K562 (cell line): ENCODE measurements around the gene CATSPER3. TPM values are rescaled to one million over a fixed set of nuclear protein-coding genes. Genes with fewer than 3 reads are reported as not detected.

ENCODE experiments used
- CCNT2 ChIP-seq: IDR thresholded peaks from 2 replicates; pipeline ENCODE4 v1.6.1; 2011; ENCODE audit warnings: borderline replicate concordance, low read depth, mild to moderate bottlenecking, moderate library complexity, mixed read lengths, low read length; ENCODE audit not compliant: insufficient read length; ENCODE audit errors: extremely low read depth
- HDAC3 ChIP-seq: fragments of 450-650 bp; IDR thresholded peaks from 2 replicates; pipeline ENCODE4 v1.6.1; 2018; ENCODE audit warnings: borderline replicate concordance, mild to moderate bottlenecking, moderate library complexity; ENCODE audit not compliant: partially characterized antibody
- KAT8 ChIP-seq: fragments of 450-650 bp; IDR thresholded peaks from 2 replicates; pipeline ENCODE4 v1.6.1; 2016; ENCODE audit warnings: low read depth, mild to moderate bottlenecking
- ZNF140 ChIP-seq: fragments of 250-450 bp; sonication (Bioruptor Pico); IDR thresholded peaks from 2 replicates; pipeline ENCODE4 v1.8.0; 2021; ENCODE audit warnings: moderate library complexity, mild to moderate bottlenecking, inconsistent platforms
- ZNF766 ChIP-seq: fragments of 200-800 bp; sonication (Bioruptor generic); conservative IDR thresholded peaks from 2 replicates; pipeline ENCODE4 v1.6.1; 2016; ENCODE audit warnings: missing genetic modification characterization, missing compliant biosample characterization
- polyA plus RNA-seq, 8 experiments: library from polyadenylated mRNA; depleted of rRNA in 4 of 8; stranded (reverse) in 5 of 8; unstranded in 3 of 8; fragments of >200 nt; fragmentation: Nextera tagmentation in 2 of 8; fragmentation: Illumina TruSeq in 1 of 8; extraction: Ambion mirVana in 2 of 8; extraction: Trizol in 1 of 8; gene quantifications; 2 replicates each; pipeline versions ENCODE4 v1.2.1 to v1.2.3, GENCODE V29; 2011 to 2014; ENCODE audit warnings: inconsistent platforms in 1 of 8, missing spikeins in 1 of 8
- total RNA-seq, 7 experiments: library from RNA; depleted of rRNA in 6 of 7; stranded (reverse); fragments of >200 nt in 6 of 7; fragmentation: Illumina TruSeq in 2 of 7; extraction: Trizol in 2 of 7; gene quantifications; 2 replicates each; pipeline versions ENCODE4 v1.2.1 to v1.2.3, GENCODE V29; 2011 to 2021; ENCODE audit warnings: low replicate concordance in 1 of 7
- TF ChIP-seq, protein P1 (sequence below): fragments of 450-650 bp; IDR thresholded peaks from 2 replicates; pipeline ENCODE4 v1.6.1; 2017; ENCODE audit warnings: antibody characterized with exemption, mild to moderate bottlenecking
- TF ChIP-seq, protein P2 (sequence below), 2 experiments: fragments of 450-650 bp in 1 of 2; sonication (generic) in 1 of 2; formaldehyde crosslinking in 1 of 2; IDR thresholded peaks in 1 of 2; conservative IDR thresholded peaks in 1 of 2; 2 replicates each; pipeline versions ENCODE4 v1.6.1 to v1.8.1; 2016 to 2023; ENCODE audit warnings: mild to moderate bottlenecking in 2 of 2, moderate library complexity in 2 of 2, inconsistent platforms in 1 of 2, missing genetic modification reagents in 1 of 2
- TF ChIP-seq, protein P3 (sequence below): sonication (generic); IDR thresholded peaks from 2 replicates; pipeline ENCODE4 v1.6.1; 2016
- TF ChIP-seq, protein P4 (sequence below): fragments of 250-450 bp; sonication (Bioruptor Pico); IDR thresholded peaks from 2 replicates; pipeline ENCODE4 v1.5.0; 2021; ENCODE audit warnings: mild to moderate bottlenecking, borderline replicate concordance

CATSPER3 gene
- total and polyA plus RNA-seq, 9 of the 15 experiments (the other 6 are each of a cell fraction or from before 2014, with no cell fraction given), result 0.14 to 1.5 (median 0.49) TPM

DNA sequence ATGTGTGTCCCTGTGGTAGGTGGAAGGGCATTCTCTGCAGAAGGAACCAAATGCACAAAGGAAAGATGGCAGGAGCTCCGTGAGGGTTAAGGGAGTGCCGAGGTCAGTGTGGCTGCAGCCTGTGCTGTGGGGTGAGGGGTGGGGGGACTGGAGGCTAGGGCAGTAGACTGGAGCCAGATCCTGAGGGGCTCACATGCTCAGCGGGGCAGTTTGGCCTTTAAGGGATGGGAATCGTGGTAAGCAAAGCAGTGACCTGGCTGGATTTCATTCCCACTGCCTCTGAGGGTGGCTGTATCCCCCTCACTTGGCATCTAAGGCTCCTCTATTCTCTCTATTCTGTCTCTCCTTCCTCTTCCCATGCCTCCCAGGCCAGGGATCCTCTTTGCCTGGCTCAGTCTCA is 50.8 kb downstream of the CATSPER3 start (continued):
- TF ChIP-seq, protein P1, sequence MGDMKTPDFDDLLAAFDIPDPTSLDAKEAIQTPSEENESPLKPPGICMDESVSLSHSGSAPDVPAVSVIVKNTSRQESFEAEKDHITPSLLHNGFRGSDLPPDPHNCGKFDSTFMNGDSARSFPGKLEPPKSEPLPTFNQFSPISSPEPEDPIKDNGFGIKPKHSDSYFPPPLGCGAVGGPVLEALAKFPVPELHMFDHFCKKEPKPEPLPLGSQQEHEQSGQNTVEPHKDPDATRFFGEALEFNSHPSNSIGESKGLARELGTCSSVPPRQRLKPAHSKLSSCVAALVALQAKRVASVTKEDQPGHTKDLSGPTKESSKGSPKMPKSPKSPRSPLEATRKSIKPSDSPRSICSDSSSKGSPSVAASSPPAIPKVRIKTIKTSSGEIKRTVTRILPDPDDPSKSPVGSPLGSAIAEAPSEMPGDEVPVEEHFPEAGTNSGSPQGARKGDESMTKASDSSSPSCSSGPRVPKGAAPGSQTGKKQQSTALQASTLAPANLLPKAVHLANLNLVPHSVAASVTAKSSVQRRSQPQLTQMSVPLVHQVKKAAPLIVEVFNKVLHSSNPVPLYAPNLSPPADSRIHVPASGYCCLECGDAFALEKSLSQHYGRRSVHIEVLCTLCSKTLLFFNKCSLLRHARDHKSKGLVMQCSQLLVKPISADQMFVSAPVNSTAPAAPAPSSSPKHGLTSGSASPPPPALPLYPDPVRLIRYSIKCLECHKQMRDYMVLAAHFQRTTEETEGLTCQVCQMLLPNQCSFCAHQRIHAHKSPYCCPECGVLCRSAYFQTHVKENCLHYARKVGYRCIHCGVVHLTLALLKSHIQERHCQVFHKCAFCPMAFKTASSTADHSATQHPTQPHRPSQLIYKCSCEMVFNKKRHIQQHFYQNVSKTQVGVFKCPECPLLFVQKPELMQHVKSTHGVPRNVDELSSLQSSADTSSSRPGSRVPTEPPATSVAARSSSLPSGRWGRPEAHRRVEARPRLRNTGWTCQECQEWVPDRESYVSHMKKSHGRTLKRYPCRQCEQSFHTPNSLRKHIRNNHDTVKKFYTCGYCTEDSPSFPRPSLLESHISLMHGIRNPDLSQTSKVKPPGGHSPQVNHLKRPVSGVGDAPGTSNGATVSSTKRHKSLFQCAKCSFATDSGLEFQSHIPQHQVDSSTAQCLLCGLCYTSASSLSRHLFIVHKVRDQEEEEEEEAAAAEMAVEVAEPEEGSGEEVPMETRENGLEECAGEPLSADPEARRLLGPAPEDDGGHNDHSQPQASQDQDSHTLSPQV, result no peak
- TF ChIP-seq ZNF140 (no peak), ZNF766 (CRISPR knock-in tag) (no peak), HDAC3 (no peak), CCNT2 (no peak), KAT8 (no peak)
- TF ChIP-seq, protein P2, sequence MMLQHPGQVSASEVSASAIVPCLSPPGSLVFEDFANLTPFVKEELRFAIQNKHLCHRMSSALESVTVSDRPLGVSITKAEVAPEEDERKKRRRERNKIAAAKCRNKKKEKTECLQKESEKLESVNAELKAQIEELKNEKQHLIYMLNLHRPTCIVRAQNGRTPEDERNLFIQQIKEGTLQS (IDR thresholded peaks at IDR 0.05), result no peak
- TF ChIP-seq, protein P2 (CRISPR knock-in tag; conservative IDR thresholded peaks at IDR 0.05), result no peak
- TF ChIP-seq, protein P3, sequence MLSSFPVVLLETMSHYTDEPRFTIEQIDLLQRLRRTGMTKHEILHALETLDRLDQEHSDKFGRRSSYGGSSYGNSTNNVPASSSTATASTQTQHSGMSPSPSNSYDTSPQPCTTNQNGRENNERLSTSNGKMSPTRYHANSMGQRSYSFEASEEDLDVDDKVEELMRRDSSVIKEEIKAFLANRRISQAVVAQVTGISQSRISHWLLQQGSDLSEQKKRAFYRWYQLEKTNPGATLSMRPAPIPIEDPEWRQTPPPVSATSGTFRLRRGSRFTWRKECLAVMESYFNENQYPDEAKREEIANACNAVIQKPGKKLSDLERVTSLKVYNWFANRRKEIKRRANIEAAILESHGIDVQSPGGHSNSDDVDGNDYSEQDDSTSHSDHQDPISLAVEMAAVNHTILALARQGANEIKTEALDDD, result no peak
- TF ChIP-seq, protein P4, sequence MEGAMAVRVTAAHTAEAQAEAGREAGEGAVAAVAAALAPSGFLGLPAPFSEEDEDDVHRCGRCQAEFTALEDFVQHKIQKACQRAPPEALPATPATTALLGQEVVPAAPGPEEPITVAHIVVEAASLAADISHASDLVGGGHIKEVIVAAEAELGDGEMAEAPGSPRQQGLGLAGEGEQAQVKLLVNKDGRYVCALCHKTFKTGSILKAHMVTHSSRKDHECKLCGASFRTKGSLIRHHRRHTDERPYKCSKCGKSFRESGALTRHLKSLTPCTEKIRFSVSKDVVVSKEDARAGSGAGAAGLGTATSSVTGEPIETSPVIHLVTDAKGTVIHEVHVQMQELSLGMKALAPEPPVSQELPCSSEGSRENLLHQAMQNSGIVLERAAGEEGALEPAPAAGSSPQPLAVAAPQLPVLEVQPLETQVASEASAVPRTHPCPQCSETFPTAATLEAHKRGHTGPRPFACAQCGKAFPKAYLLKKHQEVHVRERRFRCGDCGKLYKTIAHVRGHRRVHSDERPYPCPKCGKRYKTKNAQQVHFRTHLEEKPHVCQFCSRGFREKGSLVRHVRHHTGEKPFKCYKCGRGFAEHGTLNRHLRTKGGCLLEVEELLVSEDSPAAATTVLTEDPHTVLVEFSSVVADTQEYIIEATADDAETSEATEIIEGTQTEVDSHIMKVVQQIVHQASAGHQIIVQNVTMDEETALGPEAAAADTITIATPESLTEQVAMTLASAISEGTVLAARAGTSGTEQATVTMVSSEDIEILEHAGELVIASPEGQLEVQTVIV, result no peak
